HG02938 (cell line): ENCODE results near the gene PPP1R3D.
A peak's percentile ranks its signal among the peaks of the same experiment; 100 is the strongest.

ENCODE experiments used
- ATAC-seq: cut with Tn5 transposase; IDR thresholded peaks from one replicate; pipeline ENCODE4 v1.9.1; 2021; ENCODE audit warnings: mild to moderate bottlenecking, moderate library complexity; ENCODE audit not compliant: unreplicated experiment

Gene PPP1R3D

DNA sequence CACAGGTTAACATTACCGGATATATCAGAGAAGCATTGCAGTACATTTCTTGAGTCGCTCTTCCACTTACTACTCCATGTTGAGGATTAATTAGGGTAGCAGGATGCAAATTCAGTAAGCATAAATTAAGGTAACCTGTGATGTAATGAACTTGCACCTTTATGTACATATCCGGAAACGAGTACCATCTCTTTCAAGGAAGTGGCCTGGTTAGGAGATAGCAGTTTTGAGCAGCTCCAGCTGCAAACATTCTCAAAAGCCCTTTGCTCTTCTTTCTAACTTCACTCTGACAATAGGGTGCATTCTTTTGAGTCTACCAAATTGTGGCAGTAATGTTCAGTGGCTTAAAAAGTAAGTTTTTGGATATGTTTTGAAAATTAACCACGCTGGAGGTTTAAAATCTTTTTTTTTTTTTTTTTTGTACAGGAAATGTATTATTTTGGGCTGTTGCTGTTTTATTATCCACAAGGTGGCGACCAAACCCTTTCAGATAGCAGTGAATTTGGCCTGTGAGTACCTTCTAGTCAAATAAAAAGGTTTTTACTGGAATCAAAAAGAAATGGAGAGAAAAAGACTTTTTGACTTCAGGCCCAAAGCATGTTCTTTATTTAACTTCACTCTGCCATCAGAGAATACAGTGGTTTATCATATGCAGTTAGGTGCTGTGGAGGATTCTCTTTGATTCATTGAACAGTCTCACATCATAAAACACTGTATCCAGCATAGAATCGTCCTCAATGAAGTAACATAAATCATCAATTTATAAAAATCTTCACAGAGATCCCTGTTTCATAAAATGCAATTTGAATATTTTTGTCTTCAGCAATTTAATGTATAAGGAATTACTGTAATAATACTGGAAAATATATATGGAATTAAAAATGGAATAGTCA, 9.0 kb upstream of the PPP1R3D start:
- ATAC-seq: peak; percentile 82

DNA sequence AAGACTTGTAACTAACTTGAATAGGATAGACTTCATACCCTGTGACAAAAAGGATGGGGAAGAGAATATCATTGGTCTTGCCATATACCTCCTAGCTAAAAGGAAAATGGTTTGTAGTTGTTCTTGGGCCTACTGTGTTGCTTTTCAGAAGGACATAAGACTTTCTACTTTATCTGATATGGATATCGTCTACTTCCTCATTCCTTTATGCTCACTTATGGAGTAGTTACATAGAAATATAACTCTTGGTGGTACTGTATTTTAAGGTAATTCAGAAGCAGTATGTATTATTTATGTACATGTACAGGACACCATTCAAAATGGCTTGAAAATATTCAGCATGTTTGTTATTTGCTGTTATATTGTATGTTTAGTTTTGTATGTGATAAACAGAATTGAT, 8.1 kb upstream of the PPP1R3D start:
- ATAC-seq: no peak

DNA sequence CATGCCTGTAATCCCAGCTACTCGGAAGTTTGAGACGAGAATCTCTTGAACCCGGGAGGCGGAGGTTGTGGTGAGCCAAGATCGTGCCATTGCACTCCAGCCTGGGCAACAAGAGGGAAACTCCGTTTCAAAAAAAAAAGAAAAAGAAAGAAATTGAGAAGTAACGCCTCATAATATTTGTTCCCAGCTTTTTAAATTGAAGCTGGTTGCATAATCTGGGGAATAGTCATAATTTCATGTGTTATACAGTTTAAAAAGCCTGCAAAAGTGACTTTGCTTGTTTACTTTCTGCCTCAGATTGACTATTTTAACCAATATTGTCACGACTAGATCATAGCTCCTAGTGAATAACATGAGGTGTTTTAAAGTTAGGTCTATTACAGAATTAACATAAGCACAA, 7.3 kb upstream of the PPP1R3D start:
- ATAC-seq: no peak

DNA sequence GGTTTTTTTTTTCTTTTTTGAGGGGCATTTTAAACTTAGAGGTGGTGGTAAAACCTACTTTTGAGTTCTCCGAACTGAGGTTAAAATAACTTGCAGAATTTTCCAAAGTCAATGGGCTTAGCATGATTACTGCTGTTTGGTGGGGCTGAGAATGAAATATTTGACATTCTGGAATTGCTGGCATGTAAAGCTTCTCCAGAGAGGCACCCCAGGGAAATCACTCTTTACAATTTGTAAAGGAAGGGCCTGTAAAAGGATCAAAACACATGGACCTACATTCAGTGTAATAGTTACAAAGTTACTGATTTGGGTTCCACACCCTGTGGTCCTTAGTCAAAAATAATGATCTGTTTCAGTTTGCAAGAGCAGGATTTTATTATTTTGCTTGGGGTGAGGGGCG, 5.6 kb upstream of the PPP1R3D start:
- no peak for ATAC-seq

DNA sequence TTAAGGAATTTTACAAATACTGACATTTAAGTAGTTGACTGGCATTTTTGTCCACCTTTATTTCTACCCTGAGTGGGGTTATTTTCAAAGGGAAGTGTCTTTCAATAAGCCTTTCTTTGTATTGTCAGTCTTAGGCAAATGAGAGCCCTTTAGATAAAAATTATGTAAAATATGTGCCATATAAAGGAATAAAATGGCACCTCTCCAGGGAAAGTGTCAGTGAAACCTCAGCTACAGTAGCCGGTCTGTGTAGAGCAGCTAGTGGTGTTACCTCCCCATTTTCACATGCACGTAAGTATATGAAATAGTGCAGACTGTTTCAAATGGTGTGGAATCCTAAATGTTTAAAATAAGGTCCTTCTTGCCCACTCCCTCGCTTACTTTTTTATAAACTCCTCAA, 5.1 kb upstream of the PPP1R3D start:
- ATAC-seq: no peak

DNA sequence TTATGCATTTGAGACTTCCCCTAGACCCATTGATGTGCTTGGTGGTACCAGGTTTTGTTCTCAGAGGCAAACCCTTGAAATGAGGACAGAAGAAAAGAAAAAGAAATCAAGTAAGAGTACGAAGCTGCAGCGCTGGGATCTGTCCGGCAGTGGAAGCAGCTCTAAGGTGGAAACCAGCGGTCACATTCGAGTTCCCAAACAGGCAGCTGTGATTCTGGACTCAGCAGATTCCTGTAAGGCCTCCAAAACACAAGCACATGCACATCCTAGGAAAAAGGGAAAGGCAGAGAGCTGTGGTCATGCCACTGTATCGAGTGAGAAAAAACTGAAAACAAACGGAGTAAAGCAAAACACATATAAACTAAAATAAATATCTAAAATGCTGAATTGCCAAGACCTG, 4.6 kb upstream of the PPP1R3D start:
- no peak for ATAC-seq

DNA sequence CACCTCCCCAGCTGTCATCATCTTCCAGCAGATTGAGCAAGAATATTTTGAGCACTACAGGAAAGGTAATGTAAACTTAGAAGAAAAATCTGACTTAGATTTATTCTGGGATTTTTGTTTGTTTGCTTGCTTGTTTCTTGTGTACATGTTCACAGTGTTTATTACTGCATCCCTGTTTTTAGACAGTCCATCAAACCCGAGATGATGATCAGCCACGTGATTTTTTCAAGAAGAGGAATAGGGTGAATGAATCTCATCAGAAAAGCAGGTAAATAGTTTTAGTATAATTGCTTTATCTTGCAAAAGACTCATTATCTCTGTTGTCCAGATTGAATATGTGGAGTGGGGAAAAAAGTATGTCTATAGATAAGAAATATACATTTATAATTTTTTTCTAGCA, 2.1 kb upstream of the PPP1R3D start:
- no peak for ATAC-seq

DNA sequence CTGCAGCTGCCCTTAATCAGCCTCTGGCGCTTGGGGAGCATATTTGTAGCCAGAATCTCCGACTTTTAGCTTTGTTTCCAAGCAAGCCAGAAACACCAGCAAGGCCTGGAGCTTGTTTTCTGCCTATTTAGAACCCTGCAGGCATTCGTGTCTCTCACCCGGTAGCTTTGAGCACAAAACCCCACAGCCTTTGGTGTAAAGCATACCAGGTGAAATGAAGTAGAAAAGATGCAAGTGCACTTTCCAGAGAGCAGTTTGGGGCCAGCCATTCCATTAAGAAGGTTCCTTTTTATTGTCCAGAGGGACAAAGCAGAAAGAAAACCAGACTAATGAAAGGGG, 820 bp upstream of the PPP1R3D start:
- no peak for ATAC-seq

DNA sequence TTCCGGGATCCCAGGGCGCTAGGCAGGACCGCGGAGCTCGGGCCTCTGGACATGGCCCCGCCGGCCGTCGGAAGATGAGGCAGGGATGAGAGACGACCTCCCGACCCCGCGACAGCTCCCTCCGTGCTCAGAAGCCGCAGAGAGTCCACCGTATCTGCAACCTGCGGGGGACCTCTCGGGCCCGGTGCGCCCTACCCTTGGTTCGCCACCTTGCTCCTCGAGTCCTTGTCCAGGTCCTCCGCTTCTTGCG, 301 bp downstream of the PPP1R3D start:
- ATAC-seq: peak; percentile 33

DNA sequence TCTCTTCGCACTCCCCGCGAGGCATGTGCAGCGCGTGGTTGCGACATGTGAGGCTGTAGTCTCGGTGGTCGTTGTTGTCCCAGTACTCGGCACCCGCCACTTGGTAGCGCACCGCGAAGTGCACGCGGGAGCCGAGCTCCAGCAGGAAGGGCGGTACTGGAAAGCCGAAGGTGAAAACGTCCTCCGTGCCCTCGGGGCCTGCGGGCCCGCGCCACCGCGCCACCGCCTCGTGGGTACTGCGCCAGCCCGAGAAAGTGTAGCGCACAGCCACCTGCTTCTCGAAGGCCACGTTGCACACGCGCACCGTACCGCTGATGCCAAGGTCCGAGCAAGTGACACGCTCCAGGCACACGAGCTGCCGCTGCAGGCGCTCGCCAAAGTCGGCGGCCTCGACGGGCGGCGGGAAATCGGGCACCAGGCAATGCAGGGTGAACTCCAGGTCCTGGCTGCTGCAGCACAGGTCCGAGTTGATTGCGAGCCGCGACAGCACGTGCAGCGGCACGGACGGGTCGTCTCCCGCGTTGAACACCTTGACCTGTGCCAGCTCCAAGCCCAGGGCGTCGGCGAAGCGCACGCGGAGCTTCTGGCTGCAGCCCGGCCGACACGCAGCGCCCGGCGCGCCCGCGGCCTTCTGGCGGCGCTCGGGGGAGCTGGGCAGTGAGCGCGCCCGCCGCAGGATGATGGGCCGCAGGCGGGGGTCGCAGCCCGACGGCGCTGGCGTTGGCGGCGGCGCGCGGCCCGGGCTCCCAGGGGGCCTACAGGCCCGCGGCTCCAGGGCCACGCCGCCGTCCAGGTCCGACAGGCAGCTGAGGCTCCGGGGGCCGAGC, 840 bp downstream of the PPP1R3D start:
- ATAC-seq: peak; percentile 1

DNA sequence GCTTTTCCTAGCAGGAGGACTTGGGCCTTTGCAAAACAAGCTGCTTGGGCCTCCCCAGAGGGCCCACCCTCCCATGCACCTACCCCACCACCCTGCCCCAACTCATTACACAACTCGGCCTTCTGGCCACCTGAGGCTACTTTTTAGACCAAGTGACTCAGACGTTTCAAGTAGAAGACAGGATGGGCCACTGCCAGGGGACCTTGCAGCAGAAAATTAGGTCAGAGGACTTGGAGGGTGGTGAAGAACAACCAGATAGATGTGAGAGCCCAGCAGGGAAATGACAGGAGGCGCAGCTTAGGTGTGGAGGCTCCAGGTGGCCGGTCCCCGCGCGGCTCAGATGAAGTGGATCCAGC, 1.4 kb downstream of the PPP1R3D start:
- ATAC-seq: no peak

DNA sequence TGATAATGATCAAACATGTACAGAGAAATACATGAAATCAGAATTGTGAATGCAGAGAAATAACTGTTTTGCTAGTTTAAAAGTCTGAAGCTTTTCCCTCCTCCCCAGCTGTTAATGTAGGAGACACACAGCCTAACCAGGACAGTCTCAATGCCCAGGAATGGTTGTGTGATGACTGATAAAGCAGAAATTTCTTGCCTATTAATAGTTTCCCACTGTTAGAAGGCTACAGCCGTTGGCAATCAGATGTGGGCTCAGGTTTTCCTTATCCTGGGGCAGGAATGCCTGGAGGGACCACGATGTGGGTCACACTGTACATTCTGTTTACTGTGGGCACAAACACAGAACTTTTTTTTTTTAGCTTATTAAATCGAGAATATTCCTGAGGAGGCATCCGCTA, 1.9 kb downstream of the PPP1R3D start:
- ATAC-seq: no peak

DNA sequence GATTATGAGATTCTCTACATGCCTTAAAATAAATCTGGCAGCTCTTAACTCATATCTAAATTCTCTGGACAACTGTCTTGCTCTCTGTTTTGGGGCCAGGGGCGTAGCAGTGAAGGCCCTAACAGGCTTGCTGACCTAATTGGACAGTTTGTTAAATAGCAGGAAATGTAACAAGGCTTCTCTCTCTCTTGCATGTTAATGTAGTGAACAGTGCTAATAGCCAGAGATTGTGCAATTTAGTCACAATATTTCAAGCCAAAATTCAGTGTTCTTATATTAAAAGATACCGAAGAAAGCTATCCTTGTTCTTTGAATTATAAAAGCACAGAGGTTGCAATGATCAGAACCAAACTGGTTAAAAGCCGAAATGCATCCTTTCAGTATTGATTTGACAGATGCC, 3.0 kb downstream of the PPP1R3D start:
- ATAC-seq: no peak

DNA sequence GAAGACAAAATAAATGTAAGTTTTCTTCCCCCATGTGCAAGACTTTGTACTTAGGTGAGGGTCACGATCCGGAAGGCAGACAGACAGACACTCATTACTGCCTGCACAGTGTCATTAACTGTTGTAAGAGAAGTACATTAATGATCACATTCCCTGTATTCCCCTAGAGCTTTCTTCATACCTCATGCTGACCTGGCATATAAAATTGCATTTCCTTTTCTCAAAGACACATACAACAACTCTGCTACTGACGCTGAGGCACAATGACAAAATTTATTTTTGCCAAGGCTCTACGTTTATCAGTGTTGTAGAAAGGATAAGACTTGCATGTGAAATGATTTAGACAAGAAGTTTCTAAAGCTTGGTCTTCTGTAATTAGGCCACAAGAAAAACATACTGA, 3.7 kb downstream of the PPP1R3D start:
- no peak for ATAC-seq

DNA sequence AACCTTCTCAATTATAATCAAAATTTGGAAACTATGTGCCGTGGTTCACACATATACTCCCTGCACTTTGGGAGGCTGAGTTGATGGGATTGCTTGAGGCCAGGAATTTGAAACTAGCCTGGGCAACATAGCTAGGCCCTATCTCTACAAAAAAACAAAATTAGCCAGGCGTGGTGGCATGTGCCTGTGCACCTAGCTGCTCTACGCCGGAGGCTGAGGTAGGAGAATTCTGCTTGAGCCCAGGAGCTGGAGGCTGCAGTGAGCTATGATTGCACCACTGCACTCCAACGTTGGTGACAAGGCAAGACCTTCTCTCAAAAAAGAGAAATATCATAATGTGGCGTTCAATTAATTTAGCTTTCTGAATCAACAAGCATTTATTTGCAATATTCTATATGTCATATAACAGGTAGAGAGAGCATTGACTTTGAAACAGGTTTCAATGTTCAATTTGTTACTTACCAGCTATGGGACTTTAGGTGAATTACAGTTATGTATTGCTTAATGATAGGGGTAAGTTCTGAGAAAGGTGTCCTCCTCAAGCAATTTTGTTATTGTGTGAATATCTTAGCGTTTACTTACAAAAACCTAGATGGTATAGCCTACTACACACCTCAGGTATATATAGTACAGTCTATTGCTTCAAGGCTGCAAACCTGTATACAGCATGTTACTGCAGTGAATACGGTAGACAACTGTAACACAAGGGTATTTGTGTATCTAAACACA, 4.5 kb downstream of the PPP1R3D start:
- ATAC-seq: no peak

DNA sequence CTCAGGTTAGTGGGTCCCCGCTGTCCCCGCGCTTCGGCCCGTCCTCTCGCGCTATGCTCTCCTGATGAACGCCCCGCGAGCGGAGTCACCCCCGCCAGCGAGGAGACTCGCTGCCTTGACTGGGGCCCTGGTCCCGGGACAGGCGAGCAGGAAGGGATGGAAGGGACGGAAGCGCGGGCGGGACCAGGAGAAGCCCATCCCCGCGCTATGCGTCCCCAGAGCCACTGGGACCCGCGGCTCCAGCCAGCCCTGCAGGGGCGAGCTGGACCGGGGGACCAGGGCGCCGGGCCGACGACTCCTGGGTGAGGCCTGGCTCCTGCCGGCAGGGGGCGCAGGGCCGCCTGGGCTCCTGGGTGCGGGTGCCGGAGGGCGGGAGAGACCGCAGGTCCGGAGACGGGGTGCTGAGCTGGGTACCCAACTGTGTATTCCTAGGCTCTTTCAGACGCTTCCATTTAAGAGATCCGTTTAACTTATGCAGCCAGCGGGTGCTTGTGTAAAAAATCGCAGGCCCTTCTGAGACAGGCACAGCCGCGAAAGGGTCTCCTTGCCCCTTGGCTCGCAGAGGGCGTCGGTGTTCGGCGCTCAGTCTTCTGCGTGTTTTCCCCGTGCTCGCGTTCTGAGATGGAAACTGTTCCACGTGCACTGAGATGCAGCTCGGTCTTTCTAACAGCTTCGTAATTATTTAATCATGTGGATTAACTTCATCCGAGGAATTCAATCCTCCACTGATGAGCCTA, 6.1 kb downstream of the PPP1R3D start:
- peak; percentile 62 for ATAC-seq

DNA sequence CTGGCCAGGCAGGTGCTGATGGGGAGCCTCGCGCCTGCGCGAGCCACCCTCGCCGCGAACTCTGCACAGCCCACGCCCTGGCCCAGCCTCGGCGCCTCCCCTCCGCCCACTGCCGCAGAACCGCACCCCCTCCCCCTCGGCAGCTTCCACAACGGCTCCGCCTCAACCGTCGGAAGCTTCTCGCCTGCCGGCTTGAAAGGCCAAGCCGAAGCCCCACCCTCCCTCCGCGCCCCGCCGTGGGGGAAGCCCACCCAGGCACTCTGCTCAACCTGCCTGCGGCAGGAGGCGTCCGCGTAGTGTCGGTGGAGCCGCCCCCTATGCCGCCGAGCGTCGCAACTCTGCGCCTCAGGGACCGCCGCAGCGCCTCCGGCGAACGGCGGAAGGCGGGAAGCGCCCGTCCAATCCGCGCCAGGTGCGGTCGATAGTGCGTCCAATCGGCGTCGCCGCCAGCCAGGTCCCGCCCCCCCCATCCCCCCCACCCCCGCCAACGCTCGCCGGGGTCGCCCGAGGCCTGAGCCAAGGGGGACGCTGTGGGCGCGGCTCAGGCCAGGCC, 6.7 kb downstream of the PPP1R3D start, which contains the start of gene SYCP2:
Gene SYCP2 (minus strand): TSS at position 342 of the 553 bp plus-strand sequence. CDS start 11,224 bp downstream, outside the sequence.
- ATAC-seq: peak; percentile 8

DNA sequence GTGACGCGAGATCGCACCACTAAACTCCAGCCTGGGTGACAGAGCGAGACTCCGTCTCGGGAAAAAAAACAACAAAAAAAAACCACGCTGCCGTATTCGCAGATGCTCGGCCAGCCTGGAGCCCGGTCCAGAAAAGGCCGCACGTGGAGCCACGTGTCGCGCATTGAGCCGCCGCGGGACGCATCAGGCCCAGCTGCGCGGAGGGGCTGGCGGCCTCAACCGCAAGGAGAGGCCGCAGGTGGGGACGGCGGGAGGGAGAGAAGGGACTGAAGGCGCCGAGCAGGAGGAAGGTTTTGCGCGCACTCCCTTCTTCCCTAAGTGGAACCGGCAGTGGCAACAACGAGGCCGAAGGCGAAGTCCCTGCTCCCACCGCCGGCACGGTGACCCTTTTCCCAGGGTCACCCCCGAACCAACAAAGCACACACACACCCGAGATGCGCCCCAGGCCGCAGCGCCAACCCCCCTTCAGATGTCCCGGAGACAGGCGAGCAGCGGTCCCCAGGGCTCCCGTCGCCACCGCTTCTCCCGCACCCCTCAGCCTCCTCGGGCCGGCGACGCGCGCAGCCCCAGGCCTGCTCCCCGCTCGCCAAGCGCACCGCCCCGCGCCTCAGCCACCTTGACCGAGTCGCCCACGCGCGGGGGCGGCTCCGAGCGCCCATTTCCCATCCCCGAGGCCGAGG, 7.3 kb downstream of the PPP1R3D start:
- no peak for ATAC-seq

DNA sequence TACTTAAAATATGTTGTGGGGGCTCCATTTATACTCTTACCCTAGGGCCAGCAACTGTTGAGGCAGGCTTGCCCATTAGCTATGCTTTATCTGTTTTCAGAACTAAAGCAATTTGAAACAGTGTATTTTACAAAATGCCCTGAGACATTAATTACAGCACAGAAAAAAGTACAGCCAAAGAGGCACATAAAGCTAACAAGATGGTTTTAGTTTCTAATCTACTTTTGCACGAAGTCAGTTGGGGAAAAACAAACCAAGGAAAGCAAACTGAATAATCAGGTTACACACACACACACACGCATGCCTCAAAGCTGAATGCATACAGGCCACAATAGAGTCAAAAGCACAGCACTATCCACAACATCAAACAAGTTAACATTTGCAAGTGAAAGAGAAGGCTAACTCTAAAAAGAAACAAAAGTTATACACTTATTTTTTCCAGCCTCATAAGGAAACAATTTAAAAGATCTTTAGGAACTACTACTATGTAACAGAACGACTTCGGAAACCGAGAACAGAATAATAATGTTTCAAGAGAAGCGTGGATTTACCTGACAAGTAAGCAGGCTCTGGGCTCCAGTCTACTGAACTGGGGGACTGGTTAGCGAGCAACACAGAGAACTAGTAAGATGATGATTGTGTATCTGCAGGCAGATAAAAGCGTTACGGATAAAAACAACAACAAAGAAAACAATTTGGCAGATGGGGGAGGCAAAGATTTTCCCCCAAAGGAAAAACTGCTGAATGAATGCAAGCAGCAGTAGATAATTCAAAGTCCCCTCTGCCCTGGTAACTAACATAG, 8.4 kb downstream of the PPP1R3D start:
- no peak for ATAC-seq
